ENCODE measurements around the gene CALML3.

Gene CALML3

DNA sequence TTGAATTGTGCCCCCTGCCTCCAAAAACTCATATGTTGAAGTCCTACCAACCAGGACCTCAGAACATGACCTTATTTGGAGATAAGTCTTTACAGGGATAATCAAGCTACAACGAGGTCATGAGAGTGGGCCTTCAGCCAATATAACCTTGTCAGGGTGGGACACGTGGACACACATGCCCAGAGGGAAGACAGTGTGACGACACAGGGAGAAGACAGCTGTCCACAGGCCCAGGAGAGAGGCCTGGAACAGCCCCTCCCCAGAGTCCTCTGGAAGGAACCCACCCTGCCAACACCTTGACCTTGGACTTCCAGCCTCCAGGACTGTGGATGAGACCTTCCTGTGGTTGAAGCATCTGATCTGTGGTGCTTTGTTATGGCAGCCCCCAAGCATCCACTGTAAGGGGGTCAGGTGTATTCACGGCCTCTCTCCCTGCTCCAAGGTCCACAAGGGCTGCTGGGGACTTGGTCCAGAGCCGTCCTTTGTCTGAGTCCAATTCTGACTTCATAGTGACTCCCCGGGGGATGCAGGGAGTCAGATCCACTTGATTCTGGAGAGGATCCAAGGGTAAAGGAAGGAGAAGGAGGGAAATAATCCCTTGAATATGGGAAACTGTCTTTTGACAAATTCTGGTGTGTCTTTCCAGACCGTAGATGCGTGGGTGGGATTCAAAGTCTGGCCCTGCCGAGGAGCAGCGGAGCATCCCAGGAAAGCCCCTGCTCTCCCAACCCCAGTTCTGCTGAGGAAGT, 7.0 kb downstream of the CALML3 start:
- Histone ChIP-seq H3K4me1 (ENCODE audit: low read length) (no peaks in the 10 kb centered on the region), H3K4me2 (ENCODE audit: low read length) (no peak overlapping the region), H3K9ac (ENCODE audit: low read length) (no peak overlapping the region), H3K9me3 (ENCODE audit: insufficient read depth, low read length) (no peaks in the 10 kb centered on the region), H4K20me1 (ENCODE audit: insufficient read depth, low read length) (no peaks in the 10 kb centered on the region), H3K36me3 (replicated peaks; ENCODE audit: low read depth, low read length) (no peaks in the 10 kb centered on the region), H2AFZ (ENCODE audit: low read depth, low read length) (no peak overlapping the region), H3K27me3 (ENCODE audit: low read depth, low read length) (no peaks in the 10 kb centered on the region), H3K4me3 (ENCODE audit: low read length) (no peak overlapping the region), H3K27ac (ENCODE audit: low read length) (no peak overlapping the region), H3K79me2 (ENCODE audit: low read length) (no peaks in the 10 kb centered on the region)
- no peak for TF ChIP-seq EZH2phosphoT487 (IDR thresholded peaks at IDR 0.05; ENCODE audit: low read depth)
- TF ChIP-seq CTCF (IDR thresholded peaks at IDR 0.05; ENCODE audit: low read depth, low read length), result no peak

DNA sequence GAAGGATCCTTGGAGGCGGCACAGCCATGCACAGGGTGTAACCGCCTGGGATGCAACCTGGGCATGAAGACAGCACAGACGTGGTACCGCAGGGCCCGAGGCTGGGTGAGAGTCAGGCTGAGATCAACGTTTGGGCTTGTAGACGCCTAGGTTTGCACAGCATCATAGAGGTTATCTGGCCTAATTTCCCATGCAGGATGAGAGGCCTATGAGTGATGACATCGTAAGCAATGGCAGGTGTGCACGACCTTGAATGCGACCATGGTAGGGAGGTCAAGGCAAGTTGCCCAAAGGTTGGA, 7.5 kb downstream of the CALML3 start:
- Histone ChIP-seq H3K9me3 (ENCODE audit: insufficient read depth, low read length) (no peaks in the 10 kb centered on the region), H3K79me2 (ENCODE audit: low read length) (no peaks in the 10 kb centered on the region), H3K27ac (ENCODE audit: low read length) (no peak overlapping the region), H3K9ac (ENCODE audit: low read length) (no peak overlapping the region), H3K27me3 (ENCODE audit: low read depth, low read length) (no peaks in the 10 kb centered on the region), H3K36me3 (replicated peaks; ENCODE audit: low read depth, low read length) (no peaks in the 10 kb centered on the region), H2AFZ (ENCODE audit: low read depth, low read length) (no peak overlapping the region), H3K4me3 (ENCODE audit: low read length) (no peak overlapping the region), H3K4me1 (ENCODE audit: low read length) (no peaks in the 10 kb centered on the region), H4K20me1 (ENCODE audit: insufficient read depth, low read length) (no peaks in the 10 kb centered on the region), H3K4me2 (ENCODE audit: low read length) (no peak overlapping the region)
- TF ChIP-seq CTCF (IDR thresholded peaks at IDR 0.05; ENCODE audit: low read depth, low read length), result no peak
- no peak for TF ChIP-seq EZH2phosphoT487 (IDR thresholded peaks at IDR 0.05; ENCODE audit: low read depth)

GRCh38 chr10:5532618-5533097, 7.9 kb downstream of the CALML3 start:
- no peak overlapping the region for H3K27ac ChIP-seq (ENCODE audit: low read length)
- no peak overlapping the region for H2AFZ ChIP-seq (ENCODE audit: low read depth, low read length)
- no peak overlapping the region for H3K4me3 ChIP-seq (ENCODE audit: low read length)
- H3K27me3 ChIP-seq (ENCODE audit: low read depth, low read length), result no peaks in the 10 kb centered on the region
- H3K79me2 ChIP-seq (ENCODE audit: low read length), result no peaks in the 10 kb centered on the region
- no peak overlapping the region for H3K4me2 ChIP-seq (ENCODE audit: low read length)
- no peaks in the 10 kb centered on the region for H3K4me1 ChIP-seq (ENCODE audit: low read length)
- H3K36me3 ChIP-seq (replicated peaks; ENCODE audit: low read depth, low read length), result no peaks in the 10 kb centered on the region
- H3K9me3 ChIP-seq (ENCODE audit: insufficient read depth, low read length), result no peaks in the 10 kb centered on the region
- no peak overlapping the region for H3K9ac ChIP-seq (ENCODE audit: low read length)
- H4K20me1 ChIP-seq (ENCODE audit: insufficient read depth, low read length), result no peaks in the 10 kb centered on the region
- TF ChIP-seq EZH2phosphoT487 (IDR thresholded peaks at IDR 0.05; ENCODE audit: low read depth) (no peak), CTCF (IDR thresholded peaks at IDR 0.05; ENCODE audit: low read depth, low read length) (no peak)

DNA sequence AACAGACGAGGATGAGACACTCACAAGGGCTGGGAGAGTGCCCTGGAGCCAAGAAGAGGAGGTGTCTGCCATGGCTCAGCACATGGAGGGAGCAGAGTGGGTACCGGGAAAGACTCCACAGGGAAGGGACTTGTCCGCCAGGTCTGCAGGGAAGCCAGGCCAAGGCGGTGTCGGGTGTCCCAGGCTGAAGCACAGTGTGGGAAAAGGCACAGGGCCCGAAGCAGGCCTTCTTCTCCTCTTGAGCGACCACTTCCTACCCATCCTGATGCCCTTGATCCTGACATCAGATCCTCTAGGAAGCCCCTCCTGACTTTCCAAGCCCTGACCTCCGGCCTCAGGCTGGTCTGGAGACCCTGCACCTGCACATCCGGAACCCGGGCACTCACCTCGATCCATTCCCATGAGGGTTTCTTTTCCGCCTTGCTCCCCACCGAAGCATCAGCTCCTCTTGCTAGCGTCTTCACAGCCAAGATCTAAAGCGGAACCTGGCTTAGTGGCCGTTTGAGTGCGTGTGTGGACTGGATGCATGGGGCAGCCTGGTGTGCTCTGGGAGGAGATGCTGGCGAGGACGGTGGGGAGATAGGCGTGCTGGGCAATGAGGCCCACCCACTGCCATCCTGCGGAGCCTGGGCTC, 8.5 kb downstream of the CALML3 start:
- no peak overlapping the region for H2AFZ ChIP-seq (ENCODE audit: low read depth, low read length)
- H3K4me2 ChIP-seq (ENCODE audit: low read length), result no peak overlapping the region
- H3K9me3 ChIP-seq (ENCODE audit: insufficient read depth, low read length), result no peaks in the 10 kb centered on the region
- H4K20me1 ChIP-seq (ENCODE audit: insufficient read depth, low read length), result no peaks in the 10 kb centered on the region
- no peaks in the 10 kb centered on the region for H3K4me1 ChIP-seq (ENCODE audit: low read length)
- H3K9ac ChIP-seq (ENCODE audit: low read length), result no peak overlapping the region
- no peaks in the 10 kb centered on the region for H3K79me2 ChIP-seq (ENCODE audit: low read length)
- no peak overlapping the region for H3K4me3 ChIP-seq (ENCODE audit: low read length)
- H3K27me3 ChIP-seq (ENCODE audit: low read depth, low read length), result no peaks in the 10 kb centered on the region
- H3K36me3 ChIP-seq (replicated peaks; ENCODE audit: low read depth, low read length), result no peaks in the 10 kb centered on the region
- TF ChIP-seq EZH2phosphoT487 (IDR thresholded peaks at IDR 0.05; ENCODE audit: low read depth) (no peak), CTCF (IDR thresholded peaks at IDR 0.05; ENCODE audit: low read depth, low read length) (no peak)
- H3K27ac ChIP-seq (ENCODE audit: low read length), result no peak overlapping the region

All from OCI-LY3 (cell line).